Spleen (tissue), 11 donors: ENCODE data around the gene SLC37A3. TPM values are rescaled to one million over a fixed set of nuclear protein-coding genes. Genes with fewer than 3 reads are reported as not detected.
"Not testable (repeated sequence)": the region's sequence is repeated elsewhere in the genome, so short reads cannot be mapped to it uniquely, and the experiment has no call there.

ENCODE experiments used
- DNase-seq: peaks from one replicate; pipeline ENCODE4 v3.0.0-alpha.2; 2020
- H3K27ac ChIP-seq, 8 donors: fragments of 200-600 bp; sonication (generic) in 7 of 8; 1 replicate in 4 of 8; 2 replicates in 4 of 8; pipeline versions ENCODE4 v1.5.0 to v1.8.0; 2016 to 2021; ENCODE audit warnings: inconsistent platforms in 4 of 8, mild to moderate bottlenecking in 4 of 8, moderate library complexity in 1 of 8
- H3K27me3 ChIP-seq, 7 donors: fragments of 200-600 bp; sonication (generic) in 6 of 7; replicated peaks in 1 of 7; 1 replicate in 4 of 7; 2 replicates in 3 of 7; pipeline versions ENCODE4 v1.5.0 to v1.8.0; 2016 to 2021; ENCODE audit warnings: inconsistent platforms in 3 of 7, mild to moderate bottlenecking in 1 of 7
- H3K36me3 ChIP-seq, 6 donors: fragments of 200-600 bp; sonication (generic) in 5 of 6; 1 replicate in 4 of 6; 2 replicates in 2 of 6; pipeline versions ENCODE4 v1.5.0 to v1.8.0; 2016 to 2021; ENCODE audit warnings: inconsistent platforms in 2 of 6
- H3K4me1 ChIP-seq, 6 donors: fragments of 200-600 bp; sonication (generic) in 5 of 6; 1 replicate in 3 of 6; 2 replicates in 3 of 6; pipeline versions ENCODE4 v1.5.0 to v1.8.0; 2016 to 2021; ENCODE audit warnings: inconsistent platforms in 3 of 6
- H3K4me3 ChIP-seq, 8 donors: fragments of 200-600 bp; sonication (generic) in 7 of 8; 1 replicate in 4 of 8; 2 replicates in 4 of 8; pipeline versions ENCODE4 v1.5.0 to v1.8.0; 2016 to 2021; ENCODE audit warnings: inconsistent platforms in 4 of 8, mild to moderate bottlenecking in 4 of 8, moderate library complexity in 2 of 8
- H3K9me3 ChIP-seq, 8 donors: fragments of 200-600 bp; sonication (generic) in 7 of 8; 1 replicate in 4 of 8; 2 replicates in 4 of 8; pipeline versions ENCODE4 v1.5.0 to v1.8.0; 2016 to 2021; ENCODE audit warnings: inconsistent platforms in 4 of 8
- POLR2A ChIP-seq, 3 donors: fragments of 450-650 bp; IDR thresholded peaks; one replicate each; pipeline ENCODE4 v1.5.1; 2017; ENCODE audit warnings: antibody characterized with exemption in 3 of 3, mild to moderate bottlenecking in 1 of 3
- POLR2AphosphoS5 ChIP-seq, 3 donors: sonication (generic); formaldehyde crosslinking; IDR thresholded peaks; one replicate each; pipeline ENCODE4 v1.5.1; 2017; ENCODE audit warnings: antibody characterized with exemption in 3 of 3
- WGBS, 5 donors: extraction: QIAGEN DNeasy Blood & Tissue Kit in 3 of 5; methylation state at CpG; one replicate each; pipeline versions ENCODE4 v1.1.5 to v1.1.7; 2013 to 2018; 5-methylcytosine and 5-hydroxymethylcytosine counted together
- intact Hi-C: fragments of 100-400 bp; cut with DNase I; formaldehyde crosslinking; loops from one replicate; pipeline ENCODE4 v1.15.0; 2023; ENCODE audit warnings: low total_unique reads
- polyA plus RNA-seq, 3 donors: library from polyadenylated mRNA; stranded (reverse); fragments of 200-250 nt; gene quantifications; one replicate each; pipeline ENCODE4 v1.2.1, GENCODE V29; 2013
- total RNA-seq, 7 donors: library from RNA; depleted of rRNA in 3 of 7; stranded (reverse); fragments of >200 nt in 3 of 7; fragmentation: NEBNext Ultra II Directional in 4 of 7; extraction: Animal tissue kit (Norgen Biotek cat#: 25700) in 4 of 7; gene quantifications; one replicate each; pipeline versions ENCODE4 v1.1.0 to v1.2.1, GENCODE V29; 2016 to 2021
- TF ChIP-seq, protein P1 (sequence below), 11 experiments: fragments of 200-600 bp in 7 of 11; fragments of 450-650 bp in 4 of 11; sonication (generic) in 4 of 11; IDR thresholded peaks in 8 of 11; conservative IDR thresholded peaks in 3 of 11; 1 replicate in 7 of 11; 2 replicates in 4 of 11; pipeline versions ENCODE4 v1.4.0 to v1.8.0; 2016 to 2021; ENCODE audit warnings: antibody characterized with exemption in 11 of 11, inconsistent platforms in 4 of 11, mild to moderate bottlenecking in 1 of 11
- donor health status: healthy with polysubstance abuse.
- donor health status: DM: no; HTN: no; CAD: no; lungs with moderate emphysema.
- donor health status: DM: no; HTN: no; CAD: no.
- donor health status: Bipolar disorder and iron deficiency.
- donor health status: healthy.
- donor health status: DM: no; HTN: no; CAD: no.
- donor health status: DM: yes; HTN: yes; CAD: no.

Gene SLC37A3
- total and polyA plus RNA-seq, 10 donors, result 8.0 to 71.9 (median 37.8) TPM

DNA sequence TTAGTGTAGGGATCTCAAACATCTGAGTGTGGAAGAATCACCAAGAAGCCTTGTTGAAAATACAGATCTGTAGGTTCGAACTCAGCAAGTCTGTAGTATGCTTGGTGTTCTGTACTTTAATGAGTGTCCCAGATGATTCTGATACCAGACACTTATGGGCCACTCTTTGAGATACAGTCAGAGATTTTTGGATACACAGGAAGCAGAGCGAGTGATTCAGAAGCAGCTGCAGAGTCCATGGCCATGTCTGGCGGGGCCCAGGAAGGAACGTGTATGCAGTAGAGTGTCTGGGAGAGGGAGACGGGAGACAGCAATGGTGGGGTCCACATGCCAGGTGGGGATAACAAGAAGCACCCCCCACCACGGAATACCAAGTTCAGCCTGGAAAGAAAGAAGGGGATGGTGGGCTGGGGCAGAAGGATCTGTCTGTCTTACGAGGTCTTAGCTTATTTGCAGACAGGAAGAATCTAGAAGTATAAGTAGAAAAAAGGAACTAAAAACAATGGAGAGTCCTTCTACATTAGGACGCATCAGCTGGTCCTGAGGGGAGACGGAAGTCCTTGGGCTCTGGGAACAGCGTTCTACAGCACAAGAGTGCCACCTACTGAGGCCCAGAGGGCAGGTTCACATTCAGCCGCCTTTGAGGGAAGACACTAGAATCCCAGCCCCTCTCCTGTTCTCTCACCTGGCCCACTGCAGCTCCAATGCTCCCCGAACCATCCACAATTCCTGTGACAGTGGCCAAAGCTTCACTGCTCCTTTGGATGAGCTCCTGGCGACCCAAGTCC, 55.4 kb downstream of the SLC37A3 start:
- TF ChIP-seq POLR2AphosphoS5 (IDR thresholded peaks at IDR 0.05) (peak in 1 of 3 donors; percentile 57), POLR2A (IDR thresholded peaks at IDR 0.05) (no peak)
- TF ChIP-seq, protein P1, sequence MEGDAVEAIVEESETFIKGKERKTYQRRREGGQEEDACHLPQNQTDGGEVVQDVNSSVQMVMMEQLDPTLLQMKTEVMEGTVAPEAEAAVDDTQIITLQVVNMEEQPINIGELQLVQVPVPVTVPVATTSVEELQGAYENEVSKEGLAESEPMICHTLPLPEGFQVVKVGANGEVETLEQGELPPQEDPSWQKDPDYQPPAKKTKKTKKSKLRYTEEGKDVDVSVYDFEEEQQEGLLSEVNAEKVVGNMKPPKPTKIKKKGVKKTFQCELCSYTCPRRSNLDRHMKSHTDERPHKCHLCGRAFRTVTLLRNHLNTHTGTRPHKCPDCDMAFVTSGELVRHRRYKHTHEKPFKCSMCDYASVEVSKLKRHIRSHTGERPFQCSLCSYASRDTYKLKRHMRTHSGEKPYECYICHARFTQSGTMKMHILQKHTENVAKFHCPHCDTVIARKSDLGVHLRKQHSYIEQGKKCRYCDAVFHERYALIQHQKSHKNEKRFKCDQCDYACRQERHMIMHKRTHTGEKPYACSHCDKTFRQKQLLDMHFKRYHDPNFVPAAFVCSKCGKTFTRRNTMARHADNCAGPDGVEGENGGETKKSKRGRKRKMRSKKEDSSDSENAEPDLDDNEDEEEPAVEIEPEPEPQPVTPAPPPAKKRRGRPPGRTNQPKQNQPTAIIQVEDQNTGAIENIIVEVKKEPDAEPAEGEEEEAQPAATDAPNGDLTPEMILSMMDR (IDR thresholded peaks at IDR 0.05 in 8 of 11, conservative IDR thresholded peaks at IDR 0.05 in 3 of 11), result peak in 8 of 11 experiments; percentile 16 to 51 (median 43)
- WGBS, 5 donors, result 62 to 71% (median 63%) methylated on average over 13 of the region's 13 CpGs
- peak; percentile 74 for DNase-seq
- Histone ChIP-seq H3K27ac (no peak overlapping the region), H3K36me3 (peaks cover 0 to 100% (median 39%) of the 10 kb centered on the region in 6 donors), H3K9me3 (no peaks in the 10 kb centered on the region), H3K4me1 (peaks cover 0 to 7% (median 0%) of the 10 kb centered on the region in 6 donors), H3K4me3 (no peak overlapping the region), H3K27me3 (no peaks in the 10 kb centered on the region)
- intact Hi-C loops, result no loop called here

GRCh38 chr7:140338959-140339358, 59.4 kb downstream of the SLC37A3 start:
- H3K4me1 ChIP-seq, DNase-seq, H3K27ac ChIP-seq, H3K9me3 ChIP-seq, intact Hi-C loops, H3K4me3 ChIP-seq, H3K27me3 ChIP-seq: not testable (repeated sequence)
- WGBS, 5 donors, result 89 to 100% (median 94%) methylated on average over 1 of the region's 1 CpG
- H3K36me3 ChIP-seq, result peaks cover 0 to 96% (median 46%) of the 10 kb centered on the region in 6 donors

DNA sequence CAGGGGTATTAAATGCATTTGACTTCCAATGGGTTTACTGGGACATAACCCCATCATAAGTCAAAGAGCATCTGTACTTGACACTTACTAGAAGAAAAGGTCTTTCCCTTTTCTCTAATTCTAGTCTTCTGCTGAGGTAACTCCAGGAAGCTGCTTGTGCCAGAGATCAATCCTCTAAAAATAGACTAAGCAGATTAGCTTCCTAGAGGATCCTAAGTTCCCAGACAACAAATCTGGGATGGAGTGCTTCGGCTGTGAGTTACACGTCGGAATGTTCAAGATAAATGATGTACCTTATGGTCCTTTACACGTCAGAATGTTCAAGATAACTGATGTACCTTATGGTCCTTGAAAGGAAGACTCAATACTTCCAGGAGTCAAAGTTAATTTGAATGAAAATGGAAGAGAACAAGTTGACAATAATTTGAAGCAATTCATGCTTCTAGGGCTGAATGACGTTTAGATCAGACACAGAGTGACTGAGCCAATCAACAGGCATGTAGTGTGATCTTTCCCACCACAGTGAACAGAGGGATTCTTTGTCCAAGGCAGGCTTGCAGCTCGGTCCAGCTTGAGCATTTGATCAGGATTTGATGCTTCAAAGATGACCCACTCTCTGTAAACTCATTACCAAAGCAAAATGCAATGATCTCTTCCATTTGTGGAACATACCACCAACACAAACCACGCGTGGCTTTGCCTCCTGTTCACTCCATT, 63.8 kb downstream of the SLC37A3 start:
- WGBS, 5 donors, result 82 to 94% (median 87%) methylated on average over 8 of the region's 8 CpGs
- DNase-seq, result no peak

GRCh38 chr7:140333686-140334085, 64.6 kb downstream of the SLC37A3 start:
- TF ChIP-seq, protein P1 (IDR thresholded peaks at IDR 0.05 in 8 of 11, conservative IDR thresholded peaks at IDR 0.05 in 3 of 11), result no peak
- TF ChIP-seq POLR2AphosphoS5 (IDR thresholded peaks at IDR 0.05), result no peak
- no peak for TF ChIP-seq POLR2A (IDR thresholded peaks at IDR 0.05)
- Histone ChIP-seq H3K27me3 (no peaks in the 10 kb centered on the region), H3K4me1 (no peaks in the 10 kb centered on the region), H3K9me3 (no peaks in the 10 kb centered on the region), H3K4me3 (no peak overlapping the region), H3K27ac (no peak overlapping the region), H3K36me3 (peaks cover 0 to 55% (median 27%) of the 10 kb centered on the region in 6 donors)
- intact Hi-C loops, result no loop called here
- WGBS, 5 donors, result 94 to 99% (median 95%) methylated on average over 5 of the region's 5 CpGs
- DNase-seq, result no peak

More for the DNA sequence above, 63.8 kb downstream of the SLC37A3 start:
- H3K9me3 ChIP-seq, result no peaks in the 10 kb centered on the region
- H3K27ac ChIP-seq, result no peak overlapping the region
- no peaks in the 10 kb centered on the region for H3K27me3 ChIP-seq
- intact Hi-C loops, result no loop called here
- H3K4me3 ChIP-seq, result no peak overlapping the region
- H3K4me1 ChIP-seq, result no peaks in the 10 kb centered on the region
- H3K36me3 ChIP-seq, result peaks cover 0 to 63% (median 27%) of the 10 kb centered on the region in 6 donors
- TF ChIP-seq POLR2AphosphoS5 (IDR thresholded peaks at IDR 0.05) (no peak), POLR2A (IDR thresholded peaks at IDR 0.05) (no peak)
- TF ChIP-seq, protein P1 (IDR thresholded peaks at IDR 0.05 in 8 of 11, conservative IDR thresholded peaks at IDR 0.05 in 3 of 11), result no peak
